Upper lobe of left lung (tissue), 4 donors: ENCODE results near the gene ZNF280A.

Source experiments
- EP300 ChIP-seq, 4 donors: sonication (generic); formaldehyde crosslinking; IDR thresholded peaks; one replicate each; pipeline ENCODE4 v1.5.1; 2017; ENCODE audit warnings: antibody characterized with exemption in 4 of 4, control low read depth in 2 of 4
- POLR2A ChIP-seq, 4 donors: fragments of 450-650 bp; IDR thresholded peaks; one replicate each; pipeline ENCODE4 v1.5.1; 2016 to 2017; ENCODE audit warnings: antibody characterized with exemption in 4 of 4, mild to moderate bottlenecking in 2 of 4
- POLR2AphosphoS5 ChIP-seq, 2 donors: sonication (generic); formaldehyde crosslinking; IDR thresholded peaks; one replicate each; pipeline ENCODE4 v1.5.1; 2017; ENCODE audit warnings: antibody characterized with exemption in 2 of 2
- TF ChIP-seq, protein P1 (sequence below), 6 experiments: fragments of 450-650 bp in 4 of 6; fragments of 200-600 bp in 2 of 6; sonication (generic) in 2 of 6; IDR thresholded peaks; one replicate each; pipeline ENCODE4 v1.5.1; 2016 to 2019; ENCODE audit warnings: antibody characterized with exemption in 6 of 6

GRCh38 chr22:22513619-22514018, 6.5 kb downstream of the ZNF280A start:
- TF ChIP-seq, protein P1, sequence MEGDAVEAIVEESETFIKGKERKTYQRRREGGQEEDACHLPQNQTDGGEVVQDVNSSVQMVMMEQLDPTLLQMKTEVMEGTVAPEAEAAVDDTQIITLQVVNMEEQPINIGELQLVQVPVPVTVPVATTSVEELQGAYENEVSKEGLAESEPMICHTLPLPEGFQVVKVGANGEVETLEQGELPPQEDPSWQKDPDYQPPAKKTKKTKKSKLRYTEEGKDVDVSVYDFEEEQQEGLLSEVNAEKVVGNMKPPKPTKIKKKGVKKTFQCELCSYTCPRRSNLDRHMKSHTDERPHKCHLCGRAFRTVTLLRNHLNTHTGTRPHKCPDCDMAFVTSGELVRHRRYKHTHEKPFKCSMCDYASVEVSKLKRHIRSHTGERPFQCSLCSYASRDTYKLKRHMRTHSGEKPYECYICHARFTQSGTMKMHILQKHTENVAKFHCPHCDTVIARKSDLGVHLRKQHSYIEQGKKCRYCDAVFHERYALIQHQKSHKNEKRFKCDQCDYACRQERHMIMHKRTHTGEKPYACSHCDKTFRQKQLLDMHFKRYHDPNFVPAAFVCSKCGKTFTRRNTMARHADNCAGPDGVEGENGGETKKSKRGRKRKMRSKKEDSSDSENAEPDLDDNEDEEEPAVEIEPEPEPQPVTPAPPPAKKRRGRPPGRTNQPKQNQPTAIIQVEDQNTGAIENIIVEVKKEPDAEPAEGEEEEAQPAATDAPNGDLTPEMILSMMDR (IDR thresholded peaks at IDR 0.05): no peak
- no peak for TF ChIP-seq POLR2AphosphoS5 (IDR thresholded peaks at IDR 0.05)
- no peak for TF ChIP-seq POLR2A (IDR thresholded peaks at IDR 0.05)
- no peak for TF ChIP-seq EP300 (IDR thresholded peaks at IDR 0.05)
